NCI-H526 (cell line): ENCODE measurements around the gene LILRA6.
"Not testable (repeated sequence)": the region's sequence is repeated elsewhere in the genome, so short reads cannot be mapped to it uniquely, and the experiment has no call there.

Source experiments
- DNase-seq, 2 experiments: peaks; one replicate each; lab custom pipeline; 2025; lab: John Stamatoyannopoulos, UW

The LILRA6 gene

GRCh38 chr19:54231077-54231931 is 11.3 kb downstream of the LILRA6 start:
- peak; percentile 83 to 93 for DNase-seq

- DNase-seq, result no peak
These were observed 12.6 kb downstream of the LILRA6 start for GRCh38 chr19:54230031-54230430.

- DNase-seq, result no peak
These were observed 13.4 kb downstream of the LILRA6 start for GRCh38 chr19:54229146-54229545.

DNA sequence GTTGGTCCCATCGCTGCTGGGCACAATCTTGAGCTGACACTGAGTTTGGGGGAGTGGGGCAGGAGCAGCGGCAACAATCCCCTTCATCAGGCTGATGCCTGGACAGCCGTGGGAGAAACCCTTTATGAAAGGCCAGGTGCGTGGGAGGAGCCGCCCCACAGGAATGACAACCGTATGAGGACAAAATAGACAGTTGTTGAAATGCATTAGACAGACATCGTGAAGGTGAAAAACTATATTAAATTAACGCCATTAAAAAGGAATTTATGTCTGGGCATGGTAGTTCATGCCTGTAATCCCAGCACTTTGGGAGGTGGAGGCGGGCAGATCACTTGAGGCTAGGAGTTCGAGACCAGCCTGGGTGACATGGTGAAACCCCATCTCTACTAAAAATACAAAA is 18.0 kb downstream of the LILRA6 start:
- DNase-seq, result not testable (repeated sequence)

DNA sequence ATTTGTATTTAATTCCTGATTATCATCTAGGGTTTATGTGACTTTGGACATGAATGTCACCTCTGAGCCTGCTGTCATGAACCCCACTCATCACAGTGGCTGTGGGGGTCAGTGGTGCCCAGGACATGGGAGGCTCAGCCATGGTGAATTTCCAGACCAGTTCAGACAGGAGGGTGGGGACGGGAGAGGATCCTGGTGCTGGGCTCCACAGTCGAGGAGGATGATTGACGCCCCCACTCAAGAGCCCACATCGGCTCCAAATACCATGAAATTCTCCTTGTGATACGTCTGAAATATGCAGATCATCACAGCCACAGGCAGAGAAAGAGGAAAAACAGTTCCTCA is 18.7 kb downstream of the LILRA6 start:
- DNase-seq, result not testable (repeated sequence)

GRCh38 chr19:54223277-54223936 is 19.2 kb downstream of the LILRA6 start:
- DNase-seq, result not testable (repeated sequence)

DNA sequence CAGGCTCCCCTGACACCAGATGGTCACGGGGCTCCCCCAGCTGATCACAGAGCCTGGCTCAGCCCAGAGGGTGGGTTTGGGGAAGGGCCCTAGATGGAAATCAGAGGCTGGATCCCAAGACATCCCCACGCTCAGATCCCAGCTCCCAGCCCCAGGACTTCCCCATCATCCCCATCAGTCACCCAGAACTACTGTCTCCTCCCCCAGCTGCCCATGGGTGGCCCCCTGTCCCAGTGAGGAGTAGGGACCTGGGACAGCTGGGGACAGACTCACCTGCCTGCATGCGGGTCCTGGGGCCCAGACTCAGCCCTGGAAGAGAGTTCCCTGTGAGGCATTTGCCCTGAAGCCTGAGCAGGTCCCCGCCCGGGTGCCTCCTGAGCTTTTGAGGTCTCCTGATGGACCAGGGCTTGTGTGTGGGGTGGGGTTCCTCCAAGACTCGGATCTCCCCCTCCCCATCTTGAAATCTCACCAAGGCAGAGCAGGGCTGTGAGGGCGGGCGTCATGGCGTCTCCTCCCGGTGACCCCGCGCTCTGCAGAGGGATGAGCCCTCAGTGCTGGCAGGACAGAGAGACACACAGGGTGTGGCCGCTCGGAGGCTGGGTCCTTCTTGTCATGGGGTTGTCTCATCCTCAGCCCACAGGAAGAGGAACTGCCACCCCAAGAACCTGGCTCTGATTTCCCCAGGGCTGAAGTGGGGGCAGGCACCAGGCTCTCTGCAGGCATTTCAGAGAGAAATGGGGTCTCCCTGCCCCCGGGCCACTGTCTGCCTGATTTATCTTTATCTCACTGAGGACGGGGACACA is 19.9 kb downstream of the LILRA6 start, which contains the start of gene LILRB3:
Gene LILRB3 (minus strand): TSS at position 534 of the 803 bp plus-strand sequence. CDS start 31 bp downstream, at position 503.
- not testable (repeated sequence) for DNase-seq

DNA sequence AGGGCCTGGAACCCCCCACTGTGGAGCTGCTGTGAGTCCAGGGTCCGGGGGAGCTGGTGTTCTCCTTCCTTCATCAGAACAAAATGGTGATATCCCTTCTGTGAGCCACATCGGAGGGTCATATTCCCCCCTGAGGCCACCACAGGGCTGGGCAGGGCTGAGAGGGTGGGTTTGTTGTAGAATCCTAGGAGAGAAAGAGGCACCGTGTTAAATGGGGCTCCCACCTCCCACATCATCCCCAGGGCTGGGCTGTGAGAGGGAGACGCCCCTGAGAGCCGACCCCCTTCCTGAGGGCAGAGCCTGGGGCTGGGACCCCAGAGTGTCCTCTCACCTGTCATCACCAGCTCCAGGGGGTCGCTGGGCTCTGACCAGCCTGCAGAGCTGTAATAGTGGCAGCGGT is 20.6 kb downstream of the LILRA6 start:
- not testable (repeated sequence) for DNase-seq

GRCh38 chr19:54219702-54220101 is 22.9 kb downstream of the LILRA6 start:
- not testable (repeated sequence) for DNase-seq

- no peak for DNase-seq
These were observed 23.5 kb downstream of the LILRA6 start for GRCh38 chr19:54218960-54219661.

DNA sequence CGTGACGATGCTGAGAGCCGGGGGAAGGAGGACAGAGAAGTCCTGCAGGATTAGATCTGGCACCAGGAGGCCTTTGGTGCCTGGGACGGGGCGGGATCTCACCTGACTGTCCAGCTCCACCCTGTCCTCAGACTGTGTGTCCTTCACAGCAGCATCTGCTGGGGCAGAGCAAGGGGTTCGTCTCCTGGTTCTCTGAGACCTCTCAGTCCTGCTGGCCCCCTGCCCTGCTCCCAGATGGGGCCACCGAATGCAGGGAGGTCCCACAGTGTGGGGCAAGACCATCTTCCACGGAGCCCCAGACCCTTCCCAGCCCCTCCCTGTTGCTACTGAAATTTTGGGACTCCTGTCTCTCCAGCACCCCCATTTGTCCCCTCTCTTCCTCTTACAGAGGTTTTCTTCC is 24.3 kb downstream of the LILRA6 start:
- DNase-seq, result no peak

DNA sequence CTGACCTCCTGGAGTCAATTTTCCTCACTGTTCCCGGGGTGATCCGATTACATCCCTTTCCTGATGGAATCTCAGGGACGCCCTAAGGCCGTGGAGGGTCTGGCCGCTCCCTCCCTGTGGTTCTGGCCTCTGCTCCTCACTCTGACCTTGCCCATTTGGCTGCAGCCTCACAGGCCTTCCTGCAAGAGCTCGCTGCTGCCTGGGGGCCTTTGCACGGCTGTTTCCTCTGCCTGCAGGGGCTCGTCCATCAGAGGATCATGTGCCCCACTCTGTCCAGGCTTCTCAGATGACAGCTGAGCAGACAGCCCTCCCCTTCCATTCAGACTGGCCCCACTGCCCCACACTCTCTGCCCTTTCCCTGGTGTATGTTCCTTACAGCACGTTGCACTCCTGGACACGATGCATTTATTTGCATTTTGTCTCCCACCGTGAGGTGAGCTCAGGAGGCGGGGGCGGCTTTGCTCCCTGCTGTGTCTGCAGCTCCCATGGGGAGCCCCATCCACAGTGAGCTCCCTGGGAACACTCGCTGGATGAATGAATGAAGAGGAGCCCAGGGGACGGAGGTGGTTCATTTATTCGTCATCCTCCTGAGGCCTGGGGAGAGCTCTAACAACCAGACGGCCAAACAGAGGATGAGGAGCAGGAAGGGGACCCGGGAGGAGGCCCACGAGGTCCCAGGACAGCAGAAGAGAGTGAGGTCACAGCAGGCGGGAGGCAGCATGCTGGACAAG is 24.9 kb downstream of the LILRA6 start:
- not testable (repeated sequence) for DNase-seq

- no peak for DNase-seq
These were observed 25.7 kb downstream of the LILRA6 start for GRCh38 chr19:54216869-54217268.

DNA sequence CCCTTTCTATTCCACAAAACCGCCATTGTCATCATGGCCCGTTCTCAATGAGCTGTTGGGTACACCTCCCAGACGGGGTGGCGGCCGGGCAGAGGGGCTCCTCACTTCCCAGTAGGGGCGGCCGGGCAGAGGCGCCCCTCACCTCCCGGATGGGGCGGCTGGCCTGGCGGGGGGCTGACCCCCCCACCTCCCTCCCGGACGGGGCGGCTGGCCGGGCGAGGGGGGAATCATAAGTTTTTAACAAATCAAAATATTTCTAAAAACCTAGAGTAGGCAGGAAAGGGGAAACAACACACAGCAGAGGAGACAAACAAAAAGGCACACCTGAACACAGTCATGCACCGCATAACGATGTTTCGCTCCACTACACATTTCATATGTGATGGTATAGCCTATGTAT is 27.9 kb downstream of the LILRA6 start:
- DNase-seq, result not testable (repeated sequence)

- DNase-seq, result not testable (repeated sequence)
These were observed 28.4 kb downstream of the LILRA6 start for GRCh38 chr19:54214217-54214616.

DNA sequence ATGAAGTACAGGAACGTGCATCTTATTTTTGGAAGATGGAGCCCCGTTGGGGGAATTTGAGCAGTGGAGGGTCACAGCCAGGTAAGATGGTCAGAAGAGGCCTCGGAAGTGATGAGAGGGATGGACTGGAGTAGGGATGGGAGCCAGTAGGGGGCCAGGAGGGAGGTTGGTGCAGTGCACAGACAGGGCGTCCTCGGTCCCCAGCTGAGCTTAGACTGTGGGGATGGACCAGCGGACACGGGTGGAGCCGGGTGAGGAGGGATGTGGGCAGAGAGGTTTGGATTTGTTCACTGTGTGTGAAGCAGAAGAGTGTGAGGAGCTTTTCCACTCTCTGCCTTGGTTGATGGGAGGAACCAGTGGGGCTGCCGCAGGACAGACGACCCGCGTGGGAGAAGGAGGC is 31.4 kb downstream of the LILRA6 start:
- DNase-seq, result no peak

DNA sequence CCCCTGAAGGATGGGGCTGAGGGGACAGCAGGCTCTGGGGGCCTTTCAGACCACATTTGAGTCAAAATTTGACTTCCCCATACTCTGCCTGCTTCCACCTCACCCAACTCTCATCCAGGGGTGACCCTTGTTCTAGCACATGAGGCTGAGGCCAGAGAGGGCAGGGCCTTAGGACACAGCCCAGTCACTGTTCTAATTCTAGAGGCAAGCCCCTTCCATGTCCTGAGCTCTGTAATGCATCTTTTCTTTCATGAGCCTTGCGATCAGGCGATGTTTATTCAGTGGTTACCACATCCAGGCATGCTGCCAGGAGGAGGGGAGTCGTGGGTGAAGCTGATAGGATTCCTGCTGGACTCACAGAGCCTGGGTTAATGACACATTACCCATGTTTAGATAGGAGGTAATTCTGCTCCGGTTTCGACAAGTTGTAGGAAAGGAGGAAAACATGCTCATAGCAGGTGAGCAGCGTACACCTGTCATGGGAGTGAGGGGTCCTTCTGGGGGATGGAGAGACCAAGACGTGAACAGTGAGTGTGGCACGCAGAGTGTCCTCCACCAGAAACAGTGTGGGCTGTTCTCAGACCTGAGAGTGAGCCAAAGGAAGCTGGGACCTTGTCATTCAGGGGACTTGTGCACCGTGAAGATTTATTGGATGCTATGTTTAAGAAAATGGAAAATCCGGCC is 32.6 kb downstream of the LILRA6 start:
- peak; percentile 65 to 67 for DNase-seq

GRCh38 chr19:54209058-54209810 is 33.4 kb downstream of the LILRA6 start:
- DNase-seq, result no peak

GRCh38 chr19:54208784-54209057 is 33.9 kb downstream of the LILRA6 start:
- no peak for DNase-seq
